ENCODE results near the gene IARS2.
"Not testable (repeated sequence)": the region's sequence is repeated elsewhere in the genome, so short reads cannot be mapped to it uniquely, and the experiment has no call there.

Gene IARS2

DNA sequence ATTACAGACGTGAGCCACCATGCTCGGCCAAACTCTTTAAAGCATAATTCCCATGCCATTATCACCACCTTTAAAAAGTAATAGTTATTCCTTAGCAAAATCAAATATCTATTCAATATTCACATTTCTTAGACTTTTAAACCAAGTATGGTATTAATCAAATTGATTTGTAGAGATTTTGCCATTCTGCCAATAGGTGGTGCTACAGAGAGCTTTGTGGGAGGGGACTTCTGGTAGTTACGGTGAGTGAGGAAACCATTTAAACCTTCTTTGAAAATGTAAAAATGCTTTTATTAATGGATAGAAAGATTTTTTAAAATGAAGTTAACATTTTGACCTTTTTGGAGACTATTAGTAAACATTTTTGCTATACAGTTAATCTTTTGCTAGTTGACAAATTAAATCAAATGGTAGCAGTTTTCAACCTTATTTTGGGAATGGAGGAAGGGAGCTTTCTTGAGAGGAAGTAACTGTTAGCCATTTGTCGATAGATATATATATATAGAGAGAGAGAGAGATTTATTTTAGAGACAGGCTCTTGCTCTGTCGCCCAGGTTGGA, 19.3 kb downstream of the IARS2 start:
- DNase-seq (ENCODE audit: low spot score), result no peak

DNA sequence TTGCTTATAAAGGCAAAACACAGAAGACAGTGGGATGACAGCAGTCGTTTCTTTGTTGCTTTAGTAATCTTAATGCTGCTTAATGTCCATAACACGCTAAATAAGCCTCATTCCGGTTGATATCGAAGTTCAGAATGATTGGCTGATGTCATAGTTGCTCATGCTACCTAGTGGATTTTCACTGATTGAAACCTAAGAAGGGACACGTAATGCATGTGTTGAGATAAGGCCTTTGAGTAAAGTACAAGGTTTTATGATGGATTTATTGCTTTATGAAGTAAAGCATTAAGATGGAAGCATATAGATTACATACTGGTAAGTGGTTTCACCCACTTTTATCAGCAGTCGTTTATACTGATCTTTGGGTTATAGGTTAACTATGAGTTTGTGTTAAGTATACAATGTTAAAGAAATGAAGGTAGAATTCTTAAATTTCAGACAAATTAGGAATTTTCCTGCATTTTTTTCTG, 25.1 kb downstream of the IARS2 start:
- DNase-seq (ENCODE audit: low spot score), result no peak

DNA sequence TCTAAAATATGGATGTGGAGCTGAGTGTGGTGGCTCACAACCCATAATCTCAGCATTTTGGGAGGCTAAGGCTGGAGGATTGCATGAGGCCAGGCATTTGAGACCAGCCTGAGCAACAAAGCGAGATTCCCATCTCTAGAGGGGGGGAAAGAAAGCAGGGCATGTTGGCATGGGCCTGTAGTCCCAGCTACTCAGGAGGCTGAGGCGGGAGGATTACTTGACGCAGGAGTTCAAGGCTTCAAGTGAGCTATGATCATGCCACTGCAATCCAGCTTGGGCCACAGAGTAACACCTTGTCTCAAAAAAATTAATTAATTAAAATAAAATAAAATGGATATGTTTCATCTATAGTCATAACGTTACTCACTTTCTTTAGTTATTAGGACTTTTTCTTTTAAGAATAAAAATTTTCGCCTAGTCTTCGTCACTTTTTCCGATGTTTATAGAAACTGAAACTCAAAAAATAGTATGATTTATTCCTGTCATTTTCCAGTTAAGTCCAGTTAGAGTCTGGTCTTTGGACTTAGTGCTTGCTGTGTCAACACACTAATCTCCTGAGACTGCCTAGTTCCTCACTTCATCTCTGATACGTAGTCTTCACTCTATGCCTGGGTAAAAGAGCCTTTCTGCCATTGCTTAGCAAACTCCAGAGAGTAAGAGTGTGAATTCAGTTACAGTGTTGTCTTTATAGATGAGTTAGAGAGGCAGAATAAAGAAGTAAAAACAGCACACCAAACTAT, 28.0 kb downstream of the IARS2 start:
- no peak for DNase-seq (ENCODE audit: low spot score)

GRCh38 chr1:220123066-220123465, 29.1 kb downstream of the IARS2 start:
- DNase-seq (ENCODE audit: low spot score), result no peak

DNA sequence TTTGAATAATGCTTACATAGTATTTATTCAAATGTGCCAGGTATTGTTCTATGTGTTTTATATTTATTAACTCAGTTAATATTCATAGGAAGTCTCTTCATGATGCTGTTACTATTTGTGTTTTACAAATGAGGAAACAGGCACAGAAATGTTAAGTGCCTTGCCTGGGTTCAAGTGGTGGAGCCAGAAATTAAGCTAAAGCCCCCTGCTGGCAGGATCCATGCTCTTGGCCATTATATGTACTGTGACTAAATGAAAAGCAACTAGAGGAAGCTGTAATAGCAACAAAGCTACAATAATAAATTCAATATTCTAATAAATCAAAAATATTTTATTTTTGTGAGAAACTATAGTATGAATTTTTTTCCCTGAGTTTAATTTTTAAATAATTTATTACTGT, 30.0 kb downstream of the IARS2 start:
- DNase-seq (ENCODE audit: low spot score), result no peak

GRCh38 chr1:220124542-220124941, 30.6 kb downstream of the IARS2 start:
- no peak for DNase-seq (ENCODE audit: low spot score)

DNA sequence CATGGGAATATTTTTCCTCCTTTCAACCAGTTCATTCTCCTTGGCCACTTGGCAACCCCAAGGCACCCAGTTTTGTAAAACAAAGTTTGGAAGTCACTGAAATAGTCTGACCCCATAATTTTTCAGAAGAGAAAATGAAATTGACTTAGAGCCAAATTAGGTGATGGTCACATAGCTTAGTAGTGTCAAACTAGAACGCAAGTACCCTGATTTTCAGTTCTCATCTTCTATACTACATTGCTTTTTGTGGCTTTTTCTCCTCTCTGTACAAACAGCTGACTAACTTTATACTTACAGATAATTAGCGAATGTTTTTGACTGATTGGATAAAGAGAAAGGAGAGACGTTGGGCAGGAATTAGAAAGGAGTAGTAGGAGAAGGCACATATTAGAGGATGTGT, 33.1 kb downstream of the IARS2 start:
- DNase-seq (ENCODE audit: low spot score), result no peak

GRCh38 chr1:220129479-220130210, 35.7 kb downstream of the IARS2 start:
- DNase-seq (ENCODE audit: low spot score), result no peak

DNA sequence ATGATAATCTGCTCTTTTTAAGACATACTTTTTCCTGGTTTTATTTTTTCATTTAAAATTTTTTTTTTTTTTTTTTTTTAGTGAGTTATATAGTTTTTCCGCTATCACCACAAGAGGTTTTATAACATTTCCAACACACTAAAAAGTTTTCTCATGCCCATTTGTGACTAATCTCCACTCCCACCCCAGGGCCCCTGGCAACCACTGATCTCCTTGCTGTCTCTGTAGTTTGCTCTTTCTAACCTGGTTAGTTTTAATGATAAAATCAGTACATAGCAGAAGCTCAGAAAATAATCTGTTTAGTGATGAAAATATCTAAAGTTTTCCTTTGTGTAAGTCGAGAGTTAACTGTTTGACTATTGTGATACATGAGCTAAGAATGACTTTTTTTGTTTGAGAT, 41.8 kb downstream of the IARS2 start:
- DNase-seq (ENCODE audit: low spot score), result no peak

DNA sequence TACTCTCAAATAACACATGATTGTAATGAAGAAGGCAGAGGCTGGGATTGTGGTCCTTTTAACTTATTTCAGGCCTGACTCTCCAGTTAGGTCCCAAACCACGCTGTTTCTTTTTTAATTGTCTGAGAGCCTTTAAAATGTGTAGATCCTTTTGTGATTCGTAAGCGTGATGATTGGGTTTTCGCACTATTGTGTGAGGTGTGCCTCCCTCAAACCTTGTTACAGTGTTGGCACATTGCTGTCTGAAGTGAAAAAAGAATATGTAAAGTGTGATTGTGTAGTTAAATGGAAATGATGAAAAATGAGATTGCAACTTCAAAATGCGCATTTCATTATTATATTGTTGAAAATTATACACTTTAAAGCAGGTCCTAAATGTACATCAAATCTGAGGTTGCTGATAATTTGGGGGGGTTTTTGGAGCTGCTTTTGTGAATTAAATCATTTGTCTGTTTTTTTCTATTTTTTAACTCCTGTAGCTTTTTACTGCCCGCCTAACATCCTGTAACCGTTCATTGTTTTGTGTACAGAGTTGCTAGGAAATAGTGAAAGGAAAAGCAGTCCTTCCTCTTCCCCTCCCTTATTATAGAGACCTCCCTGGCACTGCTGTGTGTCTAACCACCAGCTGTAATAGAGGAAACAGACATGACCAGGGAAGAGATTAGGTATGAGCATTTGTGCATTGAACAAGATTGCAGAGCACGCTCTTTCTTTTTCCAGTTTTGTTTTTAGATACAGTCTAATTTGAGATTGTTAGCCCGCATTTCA, 43.3 kb downstream of the IARS2 start:
- no peak for DNase-seq (ENCODE audit: low spot score)

GRCh38 chr1:220139966-220140365, 46.0 kb downstream of the IARS2 start:
- DNase-seq (ENCODE audit: low spot score), result no peak

- DNase-seq (ENCODE audit: low spot score), result no peak
These were observed 50.1 kb downstream of the IARS2 start for GRCh38 chr1:220144051-220144450.

DNA sequence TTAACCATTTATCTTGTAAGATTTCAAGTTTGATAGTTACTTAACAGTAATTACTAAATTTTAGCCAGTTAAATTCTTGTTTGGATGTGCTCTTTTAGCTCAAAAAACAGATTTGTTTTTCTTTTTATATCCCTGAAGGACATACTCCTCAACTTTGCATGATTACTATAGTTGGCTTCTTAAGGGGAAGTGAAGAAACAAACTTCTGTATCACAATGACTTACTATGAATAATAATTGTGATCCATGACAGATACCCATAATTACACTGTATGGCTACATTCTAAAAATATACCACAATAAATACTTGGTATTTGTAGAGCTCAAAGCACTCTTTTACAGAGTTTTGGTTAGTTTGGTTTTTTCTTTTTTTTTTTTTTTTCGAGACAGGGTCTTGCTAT, 55.8 kb downstream of the IARS2 start:
- DNase-seq (ENCODE audit: low spot score), result no peak

GRCh38 chr1:220151454-220151853, 57.5 kb downstream of the IARS2 start:
- no peak for DNase-seq (ENCODE audit: low spot score)

DNA sequence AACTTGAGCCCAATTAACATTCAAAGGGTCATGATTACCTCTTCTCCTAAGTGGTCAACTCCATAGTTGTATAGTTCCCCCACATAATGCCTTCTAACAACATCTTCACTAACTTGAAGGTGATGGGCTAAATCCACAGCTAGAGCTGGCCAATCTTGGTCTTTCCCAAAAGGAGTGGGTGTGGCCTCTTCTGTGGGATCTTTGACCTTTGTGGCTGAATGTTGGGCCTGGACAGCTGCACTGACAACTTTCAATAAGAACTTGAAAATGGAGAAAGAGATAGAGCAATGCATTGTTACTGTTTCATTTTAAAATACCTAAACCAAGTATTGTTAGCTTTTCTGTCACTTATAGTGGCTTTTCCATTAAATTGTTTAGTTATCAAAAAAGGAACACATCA, 59.2 kb downstream of the IARS2 start:
- no peak for DNase-seq (ENCODE audit: low spot score)

DNA sequence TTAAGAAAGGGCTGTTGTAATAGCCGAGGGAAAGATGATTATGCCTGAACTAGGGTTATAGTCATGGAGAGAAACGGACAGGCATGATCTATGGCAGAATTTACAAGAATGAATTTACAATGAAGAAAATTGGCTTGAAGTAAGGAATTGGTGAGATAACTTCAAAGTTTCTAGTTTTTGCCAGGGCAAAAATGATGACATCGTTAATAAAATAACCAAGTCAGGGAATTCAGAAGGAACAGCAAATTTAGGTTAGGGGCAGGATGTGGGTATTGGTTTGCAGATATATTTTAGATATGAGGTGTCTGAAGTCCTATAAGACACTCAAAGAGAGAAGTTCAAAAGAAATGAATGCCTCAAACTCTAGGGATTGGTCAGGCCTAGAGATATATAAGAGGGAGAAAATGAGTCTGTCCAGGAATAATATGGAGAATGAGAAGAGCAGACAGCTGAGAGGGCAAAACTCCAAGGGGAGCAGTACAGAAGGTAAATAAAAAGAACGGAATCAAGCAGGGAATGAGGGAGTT, 62.8 kb downstream of the IARS2 start:
- DNase-seq (ENCODE audit: low spot score), result no peak

DNA sequence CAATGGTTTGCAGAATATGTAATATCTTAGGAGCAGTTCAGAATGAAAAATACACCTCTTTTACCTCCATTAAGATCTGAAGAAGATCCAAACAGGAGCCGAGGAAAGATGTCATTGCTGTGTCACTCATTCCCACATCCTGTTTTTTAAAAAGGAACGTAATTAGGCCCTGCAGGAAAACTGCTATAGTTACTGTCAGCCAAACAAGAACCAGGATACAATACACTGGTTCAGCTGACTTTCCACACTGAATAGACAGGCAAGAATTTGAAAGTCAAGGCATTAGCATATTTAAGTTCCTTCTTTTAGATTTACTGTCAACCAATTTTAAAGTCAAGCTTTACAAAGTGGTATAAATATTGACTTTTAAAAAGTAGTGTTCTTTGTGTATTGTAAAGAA, 63.8 kb downstream of the IARS2 start:
- no peak for DNase-seq (ENCODE audit: low spot score)

DNA sequence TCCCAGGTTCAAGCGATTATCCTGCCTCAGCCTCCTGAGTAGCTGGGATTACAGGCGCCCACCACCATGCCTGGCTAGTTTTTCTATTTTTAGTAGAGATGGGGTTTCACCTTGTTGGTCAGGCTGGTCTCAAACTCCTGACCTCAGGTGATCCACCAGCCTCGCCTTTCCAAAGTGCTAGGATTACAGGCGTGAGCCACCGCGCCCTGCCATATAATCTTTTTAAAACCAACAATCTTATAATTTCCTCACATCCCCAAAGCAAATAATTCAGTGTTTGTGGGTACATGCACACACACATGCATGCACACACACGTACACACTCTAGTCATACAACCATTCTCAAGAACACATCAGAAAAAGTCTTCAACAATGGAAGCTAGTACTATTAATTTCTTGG, 64.6 kb downstream of the IARS2 start:
- not testable (repeated sequence) for DNase-seq (ENCODE audit: low spot score)

GRCh38 chr1:220159041-220159440, 65.1 kb downstream of the IARS2 start:
- DNase-seq (ENCODE audit: low spot score), result no peak

GRCh38 chr1:220160027-220160426, 66.1 kb downstream of the IARS2 start:
- no peak for DNase-seq (ENCODE audit: low spot score)

DNA sequence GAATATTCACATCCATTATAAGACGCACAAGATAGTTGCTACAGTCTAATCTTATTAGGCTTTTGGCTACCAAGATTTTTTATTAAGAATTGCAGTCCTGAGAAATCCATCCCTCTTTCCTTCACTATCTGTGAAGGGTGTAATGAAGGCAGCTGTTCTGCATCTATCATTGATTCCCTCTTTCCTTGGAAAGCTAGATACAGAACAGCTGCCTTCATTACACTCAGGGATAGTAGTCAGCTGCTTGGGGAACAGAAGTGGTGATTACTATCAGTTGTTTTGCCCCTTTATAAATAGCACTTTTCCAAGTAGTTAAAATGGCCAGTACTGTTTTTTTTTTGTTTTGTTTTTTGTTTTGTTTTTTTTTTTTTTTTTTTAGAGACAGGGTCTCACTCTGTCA, 70.2 kb downstream of the IARS2 start:
- no peak for DNase-seq (ENCODE audit: low spot score)

DNA sequence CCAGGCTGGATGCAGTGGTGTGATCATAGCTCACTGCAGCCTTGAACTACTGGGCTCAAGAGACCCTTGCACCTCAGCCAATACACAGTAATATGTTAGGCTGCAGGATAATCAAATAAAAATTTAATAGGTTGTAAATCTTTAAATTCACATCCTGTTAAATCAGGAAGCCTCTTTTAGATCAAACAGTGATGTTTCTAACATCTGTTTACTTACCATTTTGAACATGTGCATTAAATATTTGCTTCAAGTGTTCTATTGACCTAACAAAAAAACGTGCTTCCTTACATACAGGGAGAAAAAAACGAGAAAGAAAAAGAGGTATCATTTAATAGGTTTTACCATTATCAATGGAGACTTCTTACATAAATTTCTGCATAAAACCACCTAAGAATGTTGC, 70.6 kb downstream of the IARS2 start:
- no peak for DNase-seq (ENCODE audit: low spot score)

All from ecto neural progenitor cell (in vitro differentiated cells).